Measurements from ENCODE around the gene TSC22D1.

Gene TSC22D1

GRCh38 chr13:44394658-44395057, 181.5 kb downstream of the TSC22D1 start:
- Histone ChIP-seq H3K14ac (ENCODE audit: low read length) (no peak overlapping the region), H3K4me2 (ENCODE audit: insufficient read depth, low read length, poor library complexity, severe bottlenecking) (no peak overlapping the region), H4K91ac (ENCODE audit: low read depth, low read length, poor library complexity) (no peak overlapping the region), H2BK120ac (ENCODE audit: low read depth, low read length) (no peak overlapping the region), H3K27ac (replicated peaks; ENCODE audit: low read length) (no peak overlapping the region), H3K9ac (ENCODE audit: low read depth, low read length, poor library complexity) (no peak overlapping the region), H3K4me3 (ENCODE audit: low read length in 2 of 2) (no peak overlapping the region), H2AK5ac (ENCODE audit: low read depth, low read length) (no peak overlapping the region), H3K27me3 (ENCODE audit: control insufficient read depth in 3 of 3, insufficient read depth in 3 of 3, low read depth in 1 of 3, low read length in 3 of 3) (no peaks in the 10 kb centered on the region), H3K18ac (ENCODE audit: low read length) (no peak overlapping the region), H3K36me3 (replicated peaks in 1 of 2; ENCODE audit: control insufficient read depth in 2 of 2, insufficient read depth in 2 of 2, low read length in 2 of 2) (no peaks in the 10 kb centered on the region), H3K23ac (ENCODE audit: low read depth, low read length, poor library complexity) (no peak overlapping the region), H3K4ac (ENCODE audit: low read length) (no peak overlapping the region), H3K4me1 (ENCODE audit: control insufficient read depth in 2 of 2, insufficient read depth in 1 of 2, low read depth in 1 of 2, low read length in 2 of 2) (peaks cover 19 to 23% of the 10 kb centered on the region in 2 donors), H2BK12ac (ENCODE audit: low read length) (no peak overlapping the region), H3K79me1 (ENCODE audit: low read depth, low read length) (no peaks in the 10 kb centered on the region), H3K9me3 (replicated peaks in 1 of 2; ENCODE audit: control insufficient read depth in 2 of 2, insufficient read depth in 1 of 2, low read depth in 1 of 2, low read length in 2 of 2) (no peaks in the 10 kb centered on the region), H2BK5ac (ENCODE audit: low read length) (no peak overlapping the region), H2AFZ (ENCODE audit: low read length) (no peak overlapping the region), H4K8ac (ENCODE audit: low read depth, low read length) (no peak overlapping the region), H2BK15ac (ENCODE audit: low read length) (no peak overlapping the region)
- DNase-seq (ENCODE audit: low spot score) = no peak

GRCh38 chr13:44393391-44393790, 182.7 kb downstream of the TSC22D1 start:
- H2BK120ac ChIP-seq (ENCODE audit: low read depth, low read length) = no peak overlapping the region
- no peak overlapping the region for H3K23ac ChIP-seq (ENCODE audit: low read depth, low read length, poor library complexity)
- H3K18ac ChIP-seq (ENCODE audit: low read length) = peak overlapping the region; percentile 67
- H3K27ac ChIP-seq (replicated peaks; ENCODE audit: low read length) = no peak overlapping the region
- no peaks in the 10 kb centered on the region for H3K27me3 ChIP-seq (ENCODE audit: control insufficient read depth in 3 of 3, insufficient read depth in 3 of 3, low read depth in 1 of 3, low read length in 3 of 3)
- no CpG with 5 or more reads among the region's 8 CpGs for WGBS, 2 donors (ENCODE audit: extremely low coverage in 2 of 2, insufficient read length in 2 of 2, insufficient replicate concordance in 1 of 2)
- no peak overlapping the region for H2BK5ac ChIP-seq (ENCODE audit: low read length)
- no peak overlapping the region for H3K4me3 ChIP-seq (ENCODE audit: low read length in 2 of 2)
- H4K91ac ChIP-seq (ENCODE audit: low read depth, low read length, poor library complexity) = no peak overlapping the region
- DNase-seq (ENCODE audit: low spot score) = no peak
- no peak overlapping the region for H2BK15ac ChIP-seq (ENCODE audit: low read length)
- H3K4ac ChIP-seq (ENCODE audit: low read length) = no peak overlapping the region
- H2BK12ac ChIP-seq (ENCODE audit: low read length) = no peak overlapping the region
- H3K4me1 ChIP-seq (ENCODE audit: control insufficient read depth in 2 of 2, insufficient read depth in 1 of 2, low read depth in 1 of 2, low read length in 2 of 2) = peaks cover 26% of the 10 kb centered on the region in 2 donors
- H3K14ac ChIP-seq (ENCODE audit: low read length) = no peak overlapping the region
- no peak overlapping the region for H3K4me2 ChIP-seq (ENCODE audit: insufficient read depth, low read length, poor library complexity, severe bottlenecking)
- H4K8ac ChIP-seq (ENCODE audit: low read depth, low read length) = no peak overlapping the region
- H2AK5ac ChIP-seq (ENCODE audit: low read depth, low read length) = no peak overlapping the region
- no peaks in the 10 kb centered on the region for H3K36me3 ChIP-seq (replicated peaks in 1 of 2; ENCODE audit: control insufficient read depth in 2 of 2, insufficient read depth in 2 of 2, low read length in 2 of 2)
- no peaks in the 10 kb centered on the region for H3K79me1 ChIP-seq (ENCODE audit: low read depth, low read length)
- no peak overlapping the region for H2AFZ ChIP-seq (ENCODE audit: low read length)
- no peak overlapping the region for H3K9ac ChIP-seq (ENCODE audit: low read depth, low read length, poor library complexity)
- H3K9me3 ChIP-seq (replicated peaks in 1 of 2; ENCODE audit: control insufficient read depth in 2 of 2, insufficient read depth in 1 of 2, low read depth in 1 of 2, low read length in 2 of 2) = no peaks in the 10 kb centered on the region

GRCh38 chr13:44389876-44390275, 186.3 kb downstream of the TSC22D1 start:
- H3K9ac ChIP-seq (ENCODE audit: low read depth, low read length, poor library complexity) = no peak overlapping the region
- H3K4ac ChIP-seq (ENCODE audit: low read length) = no peak overlapping the region
- H2AFZ ChIP-seq (ENCODE audit: low read length) = no peak overlapping the region
- H3K4me1 ChIP-seq (ENCODE audit: control insufficient read depth in 2 of 2, insufficient read depth in 1 of 2, low read depth in 1 of 2, low read length in 2 of 2) = peaks cover 14 to 18% of the 10 kb centered on the region in 2 donors
- H4K8ac ChIP-seq (ENCODE audit: low read depth, low read length) = no peak overlapping the region
- no peaks in the 10 kb centered on the region for H3K36me3 ChIP-seq (replicated peaks in 1 of 2; ENCODE audit: control insufficient read depth in 2 of 2, insufficient read depth in 2 of 2, low read length in 2 of 2)
- H3K9me3 ChIP-seq (replicated peaks in 1 of 2; ENCODE audit: control insufficient read depth in 2 of 2, insufficient read depth in 1 of 2, low read depth in 1 of 2, low read length in 2 of 2) = no peaks in the 10 kb centered on the region
- WGBS, 2 donors (ENCODE audit: extremely low coverage in 2 of 2, insufficient read length in 2 of 2, insufficient replicate concordance in 1 of 2) = no CpG with 5 or more reads among the region's 1 CpG
- no peak overlapping the region for H2BK15ac ChIP-seq (ENCODE audit: low read length)
- no peak overlapping the region for H4K91ac ChIP-seq (ENCODE audit: low read depth, low read length, poor library complexity)
- H2BK12ac ChIP-seq (ENCODE audit: low read length) = no peak overlapping the region
- no peak overlapping the region for H3K27ac ChIP-seq (replicated peaks; ENCODE audit: low read length)
- H3K14ac ChIP-seq (ENCODE audit: low read length) = no peak overlapping the region
- no peaks in the 10 kb centered on the region for H3K27me3 ChIP-seq (ENCODE audit: control insufficient read depth in 3 of 3, insufficient read depth in 3 of 3, low read depth in 1 of 3, low read length in 3 of 3)
- no peak overlapping the region for H3K4me3 ChIP-seq (ENCODE audit: low read length in 2 of 2)
- no peak overlapping the region for H2AK5ac ChIP-seq (ENCODE audit: low read depth, low read length)
- no peak overlapping the region for H3K23ac ChIP-seq (ENCODE audit: low read depth, low read length, poor library complexity)
- no peak for DNase-seq (ENCODE audit: low spot score)
- H2BK5ac ChIP-seq (ENCODE audit: low read length) = no peak overlapping the region
- no peak overlapping the region for H3K4me2 ChIP-seq (ENCODE audit: insufficient read depth, low read length, poor library complexity, severe bottlenecking)
- no peaks in the 10 kb centered on the region for H3K79me1 ChIP-seq (ENCODE audit: low read depth, low read length)
- no peak overlapping the region for H3K18ac ChIP-seq (ENCODE audit: low read length)
- no peak overlapping the region for H2BK120ac ChIP-seq (ENCODE audit: low read depth, low read length)

GRCh38 chr13:44389060-44389666, 187.0 kb downstream of the TSC22D1 start:
- H2BK15ac ChIP-seq (ENCODE audit: low read length) = no peak overlapping the region
- no peak overlapping the region for H3K4ac ChIP-seq (ENCODE audit: low read length)
- H3K36me3 ChIP-seq (replicated peaks in 1 of 2; ENCODE audit: control insufficient read depth in 2 of 2, insufficient read depth in 2 of 2, low read length in 2 of 2) = no peaks in the 10 kb centered on the region
- H3K4me3 ChIP-seq (ENCODE audit: low read length in 2 of 2) = no peak overlapping the region
- H2AK5ac ChIP-seq (ENCODE audit: low read depth, low read length) = no peak overlapping the region
- no peak overlapping the region for H3K4me2 ChIP-seq (ENCODE audit: insufficient read depth, low read length, poor library complexity, severe bottlenecking)
- H3K27ac ChIP-seq (replicated peaks; ENCODE audit: low read length) = no peak overlapping the region
- no peak overlapping the region for H3K18ac ChIP-seq (ENCODE audit: low read length)
- H2BK12ac ChIP-seq (ENCODE audit: low read length) = no peak overlapping the region
- H2BK5ac ChIP-seq (ENCODE audit: low read length) = no peak overlapping the region
- H3K23ac ChIP-seq (ENCODE audit: low read depth, low read length, poor library complexity) = no peak overlapping the region
- H3K27me3 ChIP-seq (ENCODE audit: control insufficient read depth in 3 of 3, insufficient read depth in 3 of 3, low read depth in 1 of 3, low read length in 3 of 3) = no peaks in the 10 kb centered on the region
- H3K9me3 ChIP-seq (replicated peaks in 1 of 2; ENCODE audit: control insufficient read depth in 2 of 2, insufficient read depth in 1 of 2, low read depth in 1 of 2, low read length in 2 of 2) = no peaks in the 10 kb centered on the region
- no CpG with 5 or more reads among the region's 4 CpGs for WGBS, 2 donors (ENCODE audit: extremely low coverage in 2 of 2, insufficient read length in 2 of 2, insufficient replicate concordance in 1 of 2)
- peaks cover 11 to 19% of the 10 kb centered on the region in 2 donors for H3K4me1 ChIP-seq (ENCODE audit: control insufficient read depth in 2 of 2, insufficient read depth in 1 of 2, low read depth in 1 of 2, low read length in 2 of 2)
- no peak overlapping the region for H2BK120ac ChIP-seq (ENCODE audit: low read depth, low read length)
- H4K8ac ChIP-seq (ENCODE audit: low read depth, low read length) = no peak overlapping the region
- H4K91ac ChIP-seq (ENCODE audit: low read depth, low read length, poor library complexity) = no peak overlapping the region
- H3K9ac ChIP-seq (ENCODE audit: low read depth, low read length, poor library complexity) = no peak overlapping the region
- H3K79me1 ChIP-seq (ENCODE audit: low read depth, low read length) = no peaks in the 10 kb centered on the region
- DNase-seq (ENCODE audit: low spot score) = no peak
- H2AFZ ChIP-seq (ENCODE audit: low read length) = peak overlapping the region; percentile 73
- no peak overlapping the region for H3K14ac ChIP-seq (ENCODE audit: low read length)

All from neuronal stem cell (in vitro differentiated cells).